ENCODE measurements around the gene TNFAIP1.

TNFAIP1 gene

DNA sequence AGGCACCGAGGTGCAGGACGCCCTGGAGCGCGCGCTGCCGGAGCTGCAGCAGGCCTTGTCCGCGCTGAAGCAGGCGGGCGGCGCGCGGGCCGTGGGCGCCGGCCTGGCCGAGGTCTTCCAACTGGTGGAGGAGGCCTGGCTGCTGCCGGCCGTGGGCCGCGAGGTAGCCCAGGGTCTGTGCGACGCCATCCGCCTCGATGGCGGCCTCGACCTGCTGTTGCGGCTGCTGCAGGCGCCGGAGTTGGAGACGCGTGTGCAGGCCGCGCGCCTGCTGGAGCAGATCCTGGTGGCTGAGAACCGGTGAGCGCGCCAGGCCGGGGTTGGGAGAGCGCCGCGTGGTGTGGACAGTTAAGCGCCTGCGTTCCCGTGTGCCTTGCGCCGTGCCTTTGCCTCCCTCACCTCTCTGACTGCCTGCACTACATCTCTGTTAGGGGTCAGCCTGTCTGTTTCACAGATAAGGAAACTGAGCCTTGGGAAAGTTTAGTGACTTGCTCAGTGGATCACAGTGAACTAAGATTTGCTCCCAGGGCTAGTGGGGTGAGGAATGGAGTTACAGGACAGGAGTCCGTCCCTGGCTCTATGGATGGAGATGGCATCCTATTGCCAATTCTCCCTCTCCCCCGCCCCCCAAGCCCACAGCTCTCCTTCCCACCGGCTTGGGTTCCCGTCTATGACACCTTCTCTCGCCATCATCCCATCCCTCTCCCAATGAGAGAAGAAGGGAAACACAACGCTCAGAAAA, 36.8 kb downstream of the TNFAIP1 start:
- DNase-seq: peak in 1 of 5 donors; percentile 35

DNA sequence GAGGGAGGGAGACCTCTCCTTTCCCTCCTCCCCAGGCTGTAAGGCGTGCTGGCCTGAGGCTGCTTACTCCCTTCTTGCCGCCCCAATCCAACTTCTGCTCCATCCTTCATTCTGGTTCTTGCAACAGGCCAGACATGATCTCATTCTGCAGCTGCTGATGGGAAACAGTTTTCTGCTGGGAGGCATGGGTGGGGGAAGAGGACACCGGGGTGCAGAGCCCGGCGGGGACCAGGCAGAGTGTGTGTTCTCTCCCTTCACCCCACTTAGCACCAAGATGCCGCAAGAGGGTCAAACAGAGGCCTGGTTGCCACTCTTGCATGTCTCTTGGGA, 37.3 kb downstream of the TNFAIP1 start:
- DNase-seq: no peak

DNA sequence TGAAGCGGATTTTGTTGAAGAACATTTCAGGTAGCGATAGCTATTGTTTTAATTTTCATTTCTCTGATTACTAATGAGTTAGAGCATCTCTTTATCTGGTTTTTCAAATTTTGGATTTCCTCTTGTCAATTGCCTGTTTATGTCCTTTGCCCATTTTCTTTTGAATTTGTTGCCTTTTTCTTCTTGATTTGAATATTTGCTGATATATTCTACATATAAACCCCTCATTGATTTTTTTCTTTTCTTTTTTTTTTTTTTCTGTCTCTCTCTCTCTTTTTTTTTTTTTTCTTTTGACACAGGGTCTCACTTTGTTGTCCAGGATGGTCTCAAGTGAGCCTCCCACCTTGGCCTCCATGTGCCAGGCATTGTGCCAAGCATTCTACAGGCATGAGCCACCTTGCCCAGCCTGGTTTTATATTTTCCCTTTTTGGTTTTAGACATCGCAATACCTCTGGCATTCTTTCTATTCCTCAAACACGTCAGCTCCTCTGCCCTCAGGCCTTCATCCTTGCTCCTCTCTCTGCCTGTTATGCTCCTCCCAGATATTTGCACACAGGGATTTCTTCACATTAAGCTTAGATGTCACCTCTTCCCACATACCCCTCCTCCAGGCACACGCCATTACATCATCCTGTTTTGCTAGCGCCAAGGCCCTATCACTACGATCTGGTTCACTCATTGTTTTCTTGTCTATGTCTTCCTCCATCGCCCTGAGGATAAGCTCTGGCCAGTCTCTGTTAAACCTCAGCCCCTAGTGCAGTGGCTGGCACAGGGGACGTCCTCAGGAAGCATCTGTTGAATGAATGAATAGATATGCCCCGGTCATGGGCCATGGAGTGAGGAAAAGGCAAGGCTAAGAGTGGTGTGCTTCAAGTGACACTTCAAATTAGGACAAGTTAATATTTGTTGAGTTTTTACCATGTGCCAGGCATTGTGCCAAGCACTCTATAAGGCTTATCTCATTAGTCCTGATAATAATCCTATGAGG, 44.5 kb downstream of the TNFAIP1 start:
- no peak for DNase-seq

DNA sequence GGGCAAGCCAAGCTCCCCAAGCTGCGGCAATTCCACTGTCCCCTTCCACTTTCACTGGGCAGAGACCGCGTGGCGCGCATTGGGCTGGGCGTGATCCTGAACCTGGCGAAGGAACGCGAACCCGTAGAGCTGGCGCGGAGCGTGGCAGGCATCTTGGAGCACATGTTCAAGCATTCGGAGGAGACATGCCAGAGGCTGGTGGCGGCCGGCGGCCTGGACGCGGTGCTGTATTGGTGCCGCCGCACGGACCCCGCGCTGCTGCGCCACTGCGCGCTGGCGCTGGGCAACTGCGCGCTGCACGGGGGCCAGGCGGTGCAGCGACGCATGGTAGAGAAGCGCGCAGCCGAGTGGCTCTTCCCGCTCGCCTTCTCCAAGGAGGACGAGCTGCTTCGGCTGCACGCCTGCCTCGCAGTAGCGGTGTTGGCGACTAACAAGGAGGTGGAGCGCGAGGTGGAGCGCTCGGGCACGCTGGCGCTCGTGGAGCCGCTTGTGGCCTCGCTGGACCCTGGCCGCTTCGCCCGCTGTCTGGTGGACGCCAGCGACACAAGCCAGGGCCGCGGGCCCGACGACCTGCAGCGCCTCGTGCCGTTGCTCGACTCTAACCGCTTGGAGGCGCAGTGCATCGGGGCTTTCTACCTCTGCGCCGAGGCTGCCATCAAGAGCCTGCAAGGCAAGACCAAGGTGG, 45.7 kb downstream of the TNFAIP1 start:
- DNase-seq: peak in 1 of 5 donors; percentile 36

DNA sequence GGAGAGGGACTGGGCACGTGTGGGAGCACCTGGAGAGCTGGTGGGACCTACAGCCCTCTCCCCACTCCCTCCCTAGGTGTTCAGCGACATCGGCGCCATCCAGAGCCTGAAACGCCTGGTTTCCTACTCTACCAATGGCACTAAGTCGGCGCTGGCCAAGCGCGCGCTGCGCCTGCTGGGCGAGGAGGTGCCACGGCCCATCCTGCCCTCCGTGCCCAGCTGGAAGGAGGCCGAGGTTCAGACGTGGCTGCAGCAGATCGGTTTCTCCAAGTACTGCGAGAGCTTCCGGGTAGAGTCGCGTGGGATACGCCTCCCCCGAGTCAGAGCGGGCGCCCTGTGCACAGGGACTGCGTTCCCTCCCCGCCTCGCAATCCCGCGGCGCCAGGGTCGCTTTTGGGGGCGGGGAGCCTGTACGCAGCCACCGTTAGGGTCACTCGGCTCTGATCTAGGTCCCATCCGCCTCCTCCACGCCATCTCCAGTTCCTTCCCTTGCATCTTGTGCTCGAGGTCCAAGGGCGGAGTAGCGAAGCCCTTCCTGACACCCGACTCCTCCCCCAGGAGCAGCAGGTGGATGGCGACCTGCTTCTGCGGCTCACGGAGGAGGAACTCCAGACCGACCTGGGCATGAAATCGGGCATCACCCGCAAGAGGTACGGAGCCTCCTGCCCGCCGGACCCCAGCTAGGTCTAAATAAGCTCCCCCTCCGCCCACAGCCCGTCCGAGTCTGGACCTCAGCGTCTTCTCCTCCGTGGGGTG, 48.9 kb downstream of the TNFAIP1 start:
- peak; percentile 38 to 80 (median 52) for DNase-seq

DNA sequence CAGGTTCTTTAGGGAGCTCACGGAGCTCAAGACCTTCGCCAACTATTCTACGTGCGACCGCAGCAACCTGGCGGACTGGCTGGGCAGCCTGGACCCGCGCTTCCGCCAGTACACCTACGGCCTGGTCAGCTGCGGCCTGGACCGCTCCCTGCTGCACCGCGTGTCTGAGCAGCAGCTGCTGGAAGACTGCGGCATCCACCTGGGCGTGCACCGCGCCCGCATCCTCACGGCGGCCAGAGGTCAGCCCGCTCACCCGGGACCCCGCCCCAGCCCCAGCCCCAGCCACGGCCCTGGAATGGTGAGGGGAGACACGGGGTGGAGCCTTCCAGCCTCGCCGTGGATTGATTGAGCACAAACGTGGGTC, 49.5 kb downstream of the TNFAIP1 start:
- DNase-seq: no peak

DNA sequence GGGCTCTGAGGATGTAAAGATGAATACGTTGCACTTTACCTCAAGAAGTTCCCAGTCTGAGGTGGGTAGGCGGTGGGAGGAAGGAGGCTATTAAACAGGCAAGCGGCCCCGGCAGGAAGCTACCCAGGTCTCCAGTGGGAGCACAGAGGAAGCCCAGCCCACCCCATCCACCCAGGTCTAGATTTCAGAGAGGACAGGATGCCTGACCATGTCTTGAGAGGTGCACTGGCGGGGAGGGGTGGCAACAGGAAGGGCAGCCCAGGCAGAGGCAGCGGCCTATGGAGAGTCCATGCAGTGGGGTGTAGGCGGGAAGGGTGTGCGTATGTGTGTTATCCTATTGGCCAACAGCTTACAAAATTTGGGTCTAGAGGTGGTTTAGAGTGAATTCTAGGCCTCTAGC, 49.8 kb downstream of the TNFAIP1 start:
- no peak for DNase-seq

DNA sequence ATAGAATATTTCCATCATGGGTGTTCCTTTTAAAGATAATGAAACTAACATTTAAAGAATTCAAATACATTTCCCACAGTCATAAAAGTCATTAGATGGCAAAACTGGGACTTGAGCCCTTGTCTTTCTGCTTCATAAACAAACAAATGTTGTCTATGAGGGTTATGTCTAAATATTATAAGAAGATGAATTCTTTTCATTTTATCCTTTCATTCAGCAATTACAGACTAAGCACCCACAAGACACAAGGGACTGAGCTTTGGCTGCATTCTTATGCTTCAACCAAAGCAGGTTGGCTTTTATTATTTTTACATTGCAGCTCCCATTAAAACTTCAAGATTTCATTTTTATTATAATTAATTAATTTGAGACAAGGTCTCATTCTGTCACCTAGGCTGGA, 50.8 kb downstream of the TNFAIP1 start:
- DNase-seq: no peak

DNA sequence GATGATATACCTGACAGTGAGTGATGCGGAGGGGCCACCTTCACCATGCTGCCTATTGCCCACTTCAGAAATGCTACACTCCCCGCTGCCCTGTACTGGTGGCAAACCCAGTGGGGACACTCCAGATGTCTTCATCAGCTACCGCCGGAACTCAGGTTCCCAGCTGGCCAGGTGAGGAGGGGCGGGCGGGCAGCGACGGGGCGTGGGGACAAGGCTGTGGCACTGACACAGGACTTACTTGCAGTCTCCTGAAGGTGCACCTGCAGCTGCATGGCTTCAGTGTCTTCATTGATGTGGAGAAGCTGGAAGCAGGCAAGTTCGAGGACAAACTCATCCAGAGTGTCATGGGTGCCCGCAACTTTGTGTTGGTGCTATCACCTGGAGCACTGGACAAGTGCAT, 52.5 kb downstream of the TNFAIP1 start:
- no peak for DNase-seq

DNA sequence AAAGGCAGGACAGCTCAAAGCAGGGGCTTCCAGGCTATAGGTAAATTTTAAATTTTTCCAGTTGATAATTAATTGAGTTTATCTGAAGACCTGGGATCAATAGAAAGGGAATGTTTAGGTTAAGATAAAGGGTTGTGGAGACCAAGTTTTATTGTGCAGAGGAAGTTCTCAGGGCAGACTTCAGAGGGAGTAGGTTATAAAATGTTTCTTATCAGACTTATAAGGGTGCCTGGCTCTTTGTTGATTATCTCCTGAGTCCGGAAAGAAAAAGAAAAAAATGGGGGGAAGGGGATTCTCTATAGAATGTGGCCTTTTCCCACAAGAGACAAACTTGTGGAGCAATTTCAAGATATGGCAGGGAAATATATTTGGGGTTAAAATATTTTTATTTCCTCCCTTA, 54.6 kb downstream of the TNFAIP1 start:
- DNase-seq: no peak

DNA sequence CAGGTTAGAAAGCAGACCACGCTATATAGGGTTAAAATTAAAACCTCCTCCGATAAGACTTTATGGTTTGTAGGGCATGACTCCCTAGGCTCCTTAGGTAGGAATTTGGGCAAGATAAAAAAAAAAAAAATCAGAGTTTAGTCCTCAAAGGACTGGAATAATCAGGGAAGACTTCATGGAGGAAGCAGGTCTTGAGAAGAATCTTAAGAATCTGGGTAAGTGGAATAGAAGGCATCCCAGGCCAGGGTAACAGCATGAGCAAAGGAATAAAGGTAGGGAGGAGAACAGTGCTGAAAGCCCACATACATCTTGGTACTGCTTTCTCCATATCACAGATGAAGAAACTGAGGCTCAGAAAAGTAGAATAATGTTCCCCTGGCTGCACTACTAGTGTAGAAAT, 55.0 kb downstream of the TNFAIP1 start:
- DNase-seq: no peak

DNA sequence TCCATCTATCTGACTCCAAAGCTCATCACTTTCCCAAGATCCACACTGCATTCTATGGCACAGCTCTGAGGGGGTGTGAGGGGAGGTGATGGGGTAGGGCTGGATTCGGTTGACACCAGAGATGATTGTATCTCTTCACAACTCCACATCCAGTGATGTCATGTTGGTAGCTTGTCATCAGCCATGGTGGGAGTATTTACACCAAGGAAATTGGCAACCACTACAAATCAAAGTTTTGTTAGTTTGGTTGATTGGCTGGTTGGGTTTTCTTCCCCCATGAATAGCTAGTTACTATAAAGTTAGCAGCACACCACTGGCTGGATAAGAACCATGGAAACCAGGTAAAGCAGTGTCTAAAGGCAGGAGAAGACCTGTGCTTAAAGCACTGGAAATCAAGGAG, 55.4 kb downstream of the TNFAIP1 start:
- DNase-seq: no peak

DNA sequence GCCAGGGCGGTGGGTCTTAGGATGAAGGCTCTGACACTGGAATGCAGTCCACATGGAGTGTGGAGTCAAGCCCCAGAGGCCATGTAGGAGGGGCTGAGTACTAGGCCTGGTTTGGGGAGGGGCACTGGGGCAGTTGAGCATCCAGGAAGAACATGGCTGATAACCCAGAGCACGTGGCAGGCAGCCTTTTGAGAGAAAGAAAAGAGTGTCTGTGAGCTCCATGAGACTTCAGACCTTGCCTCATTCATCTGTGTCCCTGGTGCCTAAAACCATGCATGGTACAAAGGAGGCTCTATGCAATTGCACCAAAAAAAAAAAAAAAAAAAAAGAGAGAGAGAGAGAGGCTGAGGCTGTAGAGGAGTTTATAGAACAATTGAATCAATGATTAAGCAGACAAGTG, 55.8 kb downstream of the TNFAIP1 start:
- DNase-seq: no peak

DNA sequence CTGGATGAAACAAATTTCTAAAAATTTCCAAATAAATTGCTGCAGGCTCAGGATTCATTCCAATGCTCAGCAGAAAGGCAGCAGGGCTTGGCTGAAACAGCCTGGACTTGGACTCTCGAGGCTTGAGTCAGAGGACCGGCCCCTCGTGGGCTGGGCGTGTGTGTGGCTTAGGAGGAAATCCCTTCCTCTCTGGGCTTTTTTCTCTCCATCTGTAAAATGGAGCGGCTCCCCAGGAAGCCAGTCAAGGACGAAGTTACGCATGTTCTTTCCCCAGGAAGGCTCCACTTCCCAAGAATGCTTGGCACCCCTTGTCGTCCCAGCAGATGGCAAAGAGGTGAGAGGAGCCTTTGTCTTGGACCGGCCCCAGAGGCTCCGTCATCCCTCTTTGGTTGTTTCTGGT, 56.9 kb downstream of the TNFAIP1 start:
- no peak for DNase-seq

DNA sequence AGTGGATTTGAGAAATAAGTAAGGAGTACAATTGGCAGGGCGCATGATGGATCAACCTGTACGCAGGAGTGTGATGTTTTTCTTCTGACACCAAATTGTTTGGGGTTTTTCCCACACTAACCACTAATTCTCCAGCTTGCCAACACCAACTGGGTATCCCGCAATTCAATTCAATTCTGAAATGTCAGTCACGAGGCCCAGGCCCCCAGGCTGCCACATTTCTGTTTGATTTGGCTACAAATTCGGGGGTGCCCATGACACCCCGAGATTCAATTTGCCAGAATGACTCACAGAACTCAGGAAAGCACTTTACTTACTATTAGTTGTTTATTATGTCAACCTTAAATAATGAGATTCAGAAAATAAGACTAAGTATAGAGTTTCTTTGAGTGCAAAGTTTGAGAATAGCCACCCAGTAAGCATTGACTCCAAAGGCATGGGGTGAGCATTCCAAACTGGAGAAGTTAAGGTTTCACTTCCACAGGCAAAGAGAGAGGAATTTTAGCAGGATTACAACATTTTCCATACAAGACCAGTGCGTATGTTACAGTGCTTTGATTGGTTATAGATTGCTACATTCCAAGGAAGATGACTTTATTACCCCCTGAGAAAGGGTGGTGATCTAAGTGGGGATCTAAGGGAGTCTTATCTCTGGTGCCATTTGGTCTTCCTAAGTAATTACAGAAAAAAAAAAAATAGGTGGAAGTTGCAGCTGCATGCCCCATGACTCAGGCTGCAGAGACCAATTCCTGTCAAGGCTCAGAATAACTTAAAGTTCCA, 59.0 kb downstream of the TNFAIP1 start:
- no peak for DNase-seq

DNA sequence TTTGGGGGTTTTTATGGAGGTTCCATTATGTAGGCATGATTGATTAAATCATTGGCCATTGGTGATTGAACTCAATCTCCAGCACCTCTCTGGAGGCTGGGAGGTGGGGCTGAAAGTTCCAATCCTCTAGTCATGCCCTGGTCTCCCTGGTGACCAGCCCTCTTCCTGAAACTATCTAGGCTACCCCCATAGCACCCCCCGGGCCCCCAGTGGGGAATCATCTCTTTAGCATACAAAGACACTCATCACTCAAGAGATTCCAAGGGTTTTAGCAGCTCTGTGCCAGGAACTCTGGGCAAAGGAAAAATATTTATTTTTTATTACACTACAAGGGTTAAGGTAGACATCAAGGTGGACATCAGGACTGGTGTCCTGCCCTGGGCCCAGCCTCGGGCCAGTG, 59.9 kb downstream of the TNFAIP1 start:
- no peak for DNase-seq

DNA sequence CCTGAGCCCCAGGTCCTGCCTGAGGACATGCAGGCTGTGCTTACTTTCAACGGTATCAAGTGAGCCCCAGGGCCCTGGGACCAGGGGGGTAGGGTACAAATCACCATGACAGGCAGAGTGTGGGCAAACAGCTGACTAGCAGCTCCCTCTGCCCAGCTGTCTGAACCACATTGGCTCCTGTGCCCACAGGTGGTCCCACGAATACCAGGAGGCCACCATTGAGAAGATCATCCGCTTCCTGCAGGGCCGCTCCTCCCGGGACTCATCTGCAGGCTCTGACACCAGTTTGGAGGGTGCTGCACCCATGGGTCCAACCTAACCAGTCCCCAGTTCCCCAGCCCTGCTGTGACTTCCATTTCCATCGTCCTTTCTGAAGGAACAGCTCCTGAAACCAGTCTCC, 60.4 kb downstream of the TNFAIP1 start:
- DNase-seq: no peak

Data from T-helper 1 cell (primary cell).